IPS-18c (cell line): ENCODE measurements around the gene TNFRSF21.

Experiments
- H3K4me3 ChIP-seq: 2 replicates; pipeline ENCODE4 v1.7.0; 2013; ENCODE audit warnings: low read depth, mild to moderate bottlenecking, low read length, moderate library complexity; ENCODE audit not compliant: insufficient read depth
- H3K9me3 ChIP-seq: one replicate; pipeline ENCODE4 v1.6.1; 2013; ENCODE audit warnings: mild to moderate bottlenecking, low read length, moderate library complexity; ENCODE audit not compliant: control insufficient read depth, insufficient read depth

Gene TNFRSF21

GRCh38 chr6:47181681-47182080 is 128.0 kb downstream of the TNFRSF21 start:
- Histone ChIP-seq H3K4me3 (no peak overlapping the region), H3K9me3 (no peaks in the 10 kb centered on the region)
